ENCODE results near the gene RALY. TPM values are rescaled to one million over a fixed set of nuclear protein-coding genes. Genes with fewer than 3 reads are reported as not detected.

RALY gene
- total RNA-seq, 4 donors from 2014 or later, result 23.2 to 101 (median 87.5) TPM

DNA sequence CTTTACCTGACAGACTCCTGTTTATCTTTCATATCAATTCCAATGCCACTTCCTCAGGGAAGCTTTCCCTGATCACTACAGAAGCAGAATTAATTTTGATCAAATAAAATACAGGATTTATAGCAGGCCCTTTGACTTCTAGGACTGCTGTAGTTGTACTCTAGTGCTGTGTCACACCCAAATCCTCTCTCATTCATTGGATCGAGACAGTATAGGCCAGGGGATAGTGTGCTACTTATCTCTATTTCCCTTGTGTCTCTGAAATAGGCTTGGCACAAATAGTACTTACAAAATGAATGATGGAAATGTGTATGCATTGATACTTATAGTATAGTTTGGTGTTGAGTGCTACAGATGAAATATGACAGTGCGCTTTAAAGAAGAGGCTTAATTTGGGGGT is 19.8 kb downstream of the RALY start:
- Histone ChIP-seq H3K4me1 (peaks cover 0 to 8% of the 10 kb centered on the region in 2 donors), H3K27me3 (no peaks in the 10 kb centered on the region), H3K36me3 (no peaks in the 10 kb centered on the region), H3K27ac (no peak overlapping the region), H3K4me3 (no peak overlapping the region), H3K9me3 (no peaks in the 10 kb centered on the region)
- DNase-seq, result no peak
- intact Hi-C loops (cut with DNase I; ENCODE audit: low total_unique reads), result no loop called here
- TF ChIP-seq, protein P1, sequence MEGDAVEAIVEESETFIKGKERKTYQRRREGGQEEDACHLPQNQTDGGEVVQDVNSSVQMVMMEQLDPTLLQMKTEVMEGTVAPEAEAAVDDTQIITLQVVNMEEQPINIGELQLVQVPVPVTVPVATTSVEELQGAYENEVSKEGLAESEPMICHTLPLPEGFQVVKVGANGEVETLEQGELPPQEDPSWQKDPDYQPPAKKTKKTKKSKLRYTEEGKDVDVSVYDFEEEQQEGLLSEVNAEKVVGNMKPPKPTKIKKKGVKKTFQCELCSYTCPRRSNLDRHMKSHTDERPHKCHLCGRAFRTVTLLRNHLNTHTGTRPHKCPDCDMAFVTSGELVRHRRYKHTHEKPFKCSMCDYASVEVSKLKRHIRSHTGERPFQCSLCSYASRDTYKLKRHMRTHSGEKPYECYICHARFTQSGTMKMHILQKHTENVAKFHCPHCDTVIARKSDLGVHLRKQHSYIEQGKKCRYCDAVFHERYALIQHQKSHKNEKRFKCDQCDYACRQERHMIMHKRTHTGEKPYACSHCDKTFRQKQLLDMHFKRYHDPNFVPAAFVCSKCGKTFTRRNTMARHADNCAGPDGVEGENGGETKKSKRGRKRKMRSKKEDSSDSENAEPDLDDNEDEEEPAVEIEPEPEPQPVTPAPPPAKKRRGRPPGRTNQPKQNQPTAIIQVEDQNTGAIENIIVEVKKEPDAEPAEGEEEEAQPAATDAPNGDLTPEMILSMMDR (IDR thresholded peaks at IDR 0.05), result no peak
- TF ChIP-seq POLR2A (IDR thresholded peaks at IDR 0.05), result no peak

DNA sequence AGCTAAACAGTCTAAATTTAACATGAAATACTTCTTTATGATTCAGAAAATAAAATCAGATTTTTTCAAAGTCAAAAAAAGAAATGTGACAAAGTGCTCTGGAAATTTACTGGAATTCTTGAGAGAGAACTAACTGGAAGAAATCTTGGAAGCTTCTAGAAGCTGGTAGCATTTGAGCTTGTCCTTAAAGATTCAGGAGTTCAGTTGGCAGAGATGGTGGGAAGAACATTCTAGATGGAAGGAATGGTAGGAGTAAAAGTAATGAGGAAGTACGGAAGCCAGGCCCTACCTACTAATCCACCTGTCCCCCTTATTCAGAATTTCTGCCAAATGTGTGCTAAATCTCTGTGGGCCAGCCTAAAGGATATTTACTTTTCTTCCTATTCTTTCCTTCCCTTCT is 21.2 kb downstream of the RALY start:
- TF ChIP-seq POLR2A (IDR thresholded peaks at IDR 0.05), result no peak
- TF ChIP-seq, protein P1 (IDR thresholded peaks at IDR 0.05), result no peak
- Histone ChIP-seq H3K36me3 (no peaks in the 10 kb centered on the region), H3K27me3 (no peaks in the 10 kb centered on the region), H3K27ac (peak overlapping the region in 1 of 2 donors; percentile 2), H3K4me1 (peaks cover 0 to 8% of the 10 kb centered on the region in 2 donors), H3K9me3 (no peaks in the 10 kb centered on the region), H3K4me3 (no peak overlapping the region)
- DNase-seq, result no peak
- intact Hi-C loops (cut with DNase I; ENCODE audit: low total_unique reads), result no loop called here

GRCh38 chr20:34015401-34016335 is 22.0 kb downstream of the RALY start:
- Histone ChIP-seq H3K9me3 (no peaks in the 10 kb centered on the region), H3K4me1 (peaks cover 0 to 8% of the 10 kb centered on the region in 2 donors), H3K4me3 (no peak overlapping the region), H3K27me3 (no peaks in the 10 kb centered on the region), H3K36me3 (no peaks in the 10 kb centered on the region), H3K27ac (no peak overlapping the region)
- intact Hi-C loops (cut with DNase I; ENCODE audit: low total_unique reads), result no loop called here
- no peak for DNase-seq
- no peak for TF ChIP-seq POLR2A (IDR thresholded peaks at IDR 0.05)
- TF ChIP-seq, protein P1 (IDR thresholded peaks at IDR 0.05), result no peak

- H3K4me3 ChIP-seq, result no peak overlapping the region
- TF ChIP-seq POLR2A (IDR thresholded peaks at IDR 0.05), result no peak
- TF ChIP-seq, protein P1 (IDR thresholded peaks at IDR 0.05), result no peak
- no peak overlapping the region for H3K27ac ChIP-seq
- no peaks in the 10 kb centered on the region for H3K9me3 ChIP-seq
- intact Hi-C loops (cut with DNase I; ENCODE audit: low total_unique reads), result no loop called here
- DNase-seq, result no peak
- no peaks in the 10 kb centered on the region for H3K27me3 ChIP-seq
- H3K4me1 ChIP-seq, result peaks cover 0 to 8% of the 10 kb centered on the region in 2 donors
- H3K36me3 ChIP-seq, result no peaks in the 10 kb centered on the region
Observed at GRCh38 chr20:34016736-34017135, 23.0 kb downstream of the RALY start.

GRCh38 chr20:34017610-34018009 is 23.9 kb downstream of the RALY start:
- H3K4me1 ChIP-seq, result peaks cover 0 to 8% of the 10 kb centered on the region in 2 donors
- intact Hi-C loops (cut with DNase I; ENCODE audit: low total_unique reads), result no loop called here
- no peak overlapping the region for H3K4me3 ChIP-seq
- no peak for DNase-seq
- H3K27me3 ChIP-seq, result no peaks in the 10 kb centered on the region
- no peaks in the 10 kb centered on the region for H3K9me3 ChIP-seq
- no peak for TF ChIP-seq POLR2A (IDR thresholded peaks at IDR 0.05)
- TF ChIP-seq, protein P1 (IDR thresholded peaks at IDR 0.05), result no peak
- no peak overlapping the region for H3K27ac ChIP-seq
- no peaks in the 10 kb centered on the region for H3K36me3 ChIP-seq

Data from uterus (tissue), 4 donors.